ENCODE measurements around the gene RPUSD1.
"Not testable (repeated sequence)": the region's sequence is repeated elsewhere in the genome, so short reads cannot be mapped to it uniquely, and the experiment has no call there.

RPUSD1 gene

GRCh38 chr16:778909-779527 lies 9.2 kb downstream of the RPUSD1 start:
- DNase-seq = no peak
- peaks cover 0 to 18% (median 3%) of the 10 kb centered on the region in 5 experiments for H3K27me3 ChIP-seq (replicated peaks in 2 of 5; ENCODE audit: control insufficient read depth in 4 of 5, insufficient read depth in 5 of 5, low read length in 4 of 5)
- H3K9me3 ChIP-seq (ENCODE audit: control extremely low read depth in 1 of 5, control insufficient read depth in 4 of 5, insufficient read depth in 2 of 5, low read depth in 1 of 5, low read length in 4 of 5) = no peaks in the 10 kb centered on the region
- 91% methylated on average over 5 of the region's 6 CpGs for WGBS (ENCODE audit: insufficient coverage)
- no peaks in the 10 kb centered on the region for H3K36me3 ChIP-seq (ENCODE audit: control insufficient read depth in 4 of 4, insufficient read depth in 4 of 4, low read length in 3 of 4)
- peaks cover 0 to 14% (median 6%) of the 10 kb centered on the region in 4 experiments for H3K4me1 ChIP-seq (ENCODE audit: control extremely low read depth in 1 of 4, control insufficient read depth in 4 of 4, insufficient read depth in 4 of 4, low read length in 3 of 4)
- H3K27ac ChIP-seq (ENCODE audit: insufficient read depth in 1 of 2, low read depth in 1 of 2, low read length in 2 of 2, poor library complexity in 1 of 2, severe bottlenecking in 2 of 2) = no peak overlapping the region
- H3K4me3 ChIP-seq (ENCODE audit: control insufficient read depth in 1 of 7, extremely low read depth in 1 of 7, insufficient read depth in 4 of 7, low read depth in 2 of 7, low read length in 6 of 7) = no peak overlapping the region
- ChIA-PET POLR2A (no interaction called here), CTCF (no interaction called here)

DNA sequence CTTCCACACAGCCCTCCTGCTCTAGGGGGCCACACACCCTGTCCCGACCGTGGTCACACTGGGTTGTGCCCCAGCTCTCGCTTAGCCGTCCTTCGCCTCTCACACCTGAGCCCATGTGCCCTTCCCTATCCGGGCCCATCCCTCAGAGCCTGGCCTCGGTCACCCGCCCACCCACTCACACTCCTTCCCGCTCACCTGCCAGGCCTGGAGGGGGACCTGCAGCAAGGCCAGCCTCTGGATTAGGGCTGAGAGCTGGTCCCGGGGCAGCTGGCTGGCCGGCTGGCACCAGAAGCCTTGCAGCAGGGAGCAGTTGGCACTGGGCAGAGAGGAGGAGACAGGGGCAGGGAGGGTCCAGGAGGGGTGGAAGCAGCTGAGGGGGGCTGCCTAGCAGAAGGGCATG lies 9.7 kb downstream of the RPUSD1 start:
- Histone ChIP-seq H3K4me1 (ENCODE audit: control extremely low read depth in 1 of 4, control insufficient read depth in 4 of 4, insufficient read depth in 4 of 4, low read length in 3 of 4) (peaks cover 0 to 14% (median 6%) of the 10 kb centered on the region in 4 experiments), H3K4me3 (ENCODE audit: control insufficient read depth in 1 of 7, extremely low read depth in 1 of 7, insufficient read depth in 4 of 7, low read depth in 2 of 7, low read length in 6 of 7) (no peak overlapping the region), H3K27ac (ENCODE audit: insufficient read depth in 1 of 2, low read depth in 1 of 2, low read length in 2 of 2, poor library complexity in 1 of 2, severe bottlenecking in 2 of 2) (no peak overlapping the region), H3K9me3 (ENCODE audit: control extremely low read depth in 1 of 5, control insufficient read depth in 4 of 5, insufficient read depth in 2 of 5, low read depth in 1 of 5, low read length in 4 of 5) (no peaks in the 10 kb centered on the region), H3K27me3 (replicated peaks in 2 of 5; ENCODE audit: control insufficient read depth in 4 of 5, insufficient read depth in 5 of 5, low read length in 4 of 5) (peaks cover 0 to 18% (median 3%) of the 10 kb centered on the region in 5 experiments), H3K36me3 (ENCODE audit: control insufficient read depth in 4 of 4, insufficient read depth in 4 of 4, low read length in 3 of 4) (no peaks in the 10 kb centered on the region)
- CTCF ChIA-PET = no interaction called here
- no peak for DNase-seq
- POLR2A ChIA-PET = no interaction called here
- WGBS (ENCODE audit: insufficient coverage) = 95% methylated on average over 11 of the region's 11 CpGs

DNA sequence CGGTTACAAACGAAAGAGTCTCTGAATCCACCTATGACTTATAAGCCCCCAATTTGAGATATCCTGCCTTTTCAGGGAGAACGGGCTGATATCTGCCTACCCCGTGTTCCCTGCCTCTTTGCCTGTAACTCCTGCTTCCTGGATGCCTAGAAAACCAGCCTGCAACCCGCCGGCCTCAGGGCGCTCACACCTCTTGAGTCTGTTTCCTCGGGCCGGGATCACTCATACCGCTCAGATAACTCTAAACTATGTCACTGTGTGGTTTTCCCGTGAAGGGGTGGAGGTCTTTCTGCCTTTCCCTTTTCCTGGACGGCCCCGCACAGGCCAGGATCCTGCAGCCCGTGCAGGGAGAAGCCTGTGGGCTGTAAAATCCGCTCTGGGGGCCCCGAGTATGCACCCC lies 10.4 kb downstream of the RPUSD1 start:
- Histone ChIP-seq H3K36me3 (ENCODE audit: control insufficient read depth in 4 of 4, insufficient read depth in 4 of 4, low read length in 3 of 4) (no peaks in the 10 kb centered on the region), H3K4me3 (ENCODE audit: control insufficient read depth in 1 of 7, extremely low read depth in 1 of 7, insufficient read depth in 4 of 7, low read depth in 2 of 7, low read length in 6 of 7) (no peak overlapping the region), H3K9me3 (ENCODE audit: control extremely low read depth in 1 of 5, control insufficient read depth in 4 of 5, insufficient read depth in 2 of 5, low read depth in 1 of 5, low read length in 4 of 5) (no peaks in the 10 kb centered on the region), H3K27ac (ENCODE audit: insufficient read depth in 1 of 2, low read depth in 1 of 2, low read length in 2 of 2, poor library complexity in 1 of 2, severe bottlenecking in 2 of 2) (no peak overlapping the region), H3K27me3 (replicated peaks in 2 of 5; ENCODE audit: control insufficient read depth in 4 of 5, insufficient read depth in 5 of 5, low read length in 4 of 5) (peaks cover 0 to 18% (median 3%) of the 10 kb centered on the region in 5 experiments), H3K4me1 (ENCODE audit: control extremely low read depth in 1 of 4, control insufficient read depth in 4 of 4, insufficient read depth in 4 of 4, low read length in 3 of 4) (peaks cover 0 to 14% (median 6%) of the 10 kb centered on the region in 4 experiments)
- POLR2A ChIA-PET = no interaction called here
- WGBS (ENCODE audit: insufficient coverage) = 18% methylated on average over 13 of the region's 16 CpGs
- DNase-seq = no peak
- CTCF ChIA-PET = no interaction called here

DNA sequence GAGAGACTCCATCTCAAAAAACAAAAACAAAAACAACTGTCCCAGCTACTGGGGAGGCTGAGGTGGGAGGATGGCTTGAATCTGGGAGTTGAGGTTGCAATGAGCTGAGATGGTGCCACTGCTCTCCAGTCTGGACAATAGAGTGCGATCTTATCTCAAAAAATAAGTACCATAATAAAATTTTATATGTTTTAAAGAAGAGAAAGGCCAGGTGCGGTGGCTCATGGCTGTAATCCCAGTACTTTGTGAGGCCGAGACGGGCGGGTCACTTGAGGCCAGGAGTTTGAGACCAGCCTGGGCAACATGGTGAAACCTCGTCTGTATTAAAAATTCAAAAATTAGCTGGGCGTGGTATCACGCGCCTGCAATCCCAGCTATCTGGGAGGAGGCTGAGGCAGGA lies 11.4 kb downstream of the RPUSD1 start:
- no peak for DNase-seq
- ChIA-PET CTCF (interaction anchor here (0.9 to 1.5 kb wide), 2 partner anchors 8 to 65 kb away, joined by 3 to 4 read pairs; no protein-coding TSS in a partner anchor), POLR2A (no interaction called here)
- H3K4me3 ChIP-seq (ENCODE audit: control insufficient read depth in 1 of 7, extremely low read depth in 1 of 7, insufficient read depth in 4 of 7, low read depth in 2 of 7, low read length in 6 of 7) = no peak overlapping the region
- 98% methylated on average over 8 of the region's 9 CpGs for WGBS (ENCODE audit: insufficient coverage)
- H3K27me3 ChIP-seq (replicated peaks in 2 of 5; ENCODE audit: control insufficient read depth in 4 of 5, insufficient read depth in 5 of 5, low read length in 4 of 5) = peaks cover 0 to 15% (median 3%) of the 10 kb centered on the region in 5 experiments
- H3K4me1 ChIP-seq (ENCODE audit: control extremely low read depth in 1 of 4, control insufficient read depth in 4 of 4, insufficient read depth in 4 of 4, low read length in 3 of 4) = peaks cover 0 to 14% (median 6%) of the 10 kb centered on the region in 4 experiments
- no peaks in the 10 kb centered on the region for H3K36me3 ChIP-seq (ENCODE audit: control insufficient read depth in 4 of 4, insufficient read depth in 4 of 4, low read length in 3 of 4)
- H3K9me3 ChIP-seq (ENCODE audit: control extremely low read depth in 1 of 5, control insufficient read depth in 4 of 5, insufficient read depth in 2 of 5, low read depth in 1 of 5, low read length in 4 of 5) = no peaks in the 10 kb centered on the region
- H3K27ac ChIP-seq (ENCODE audit: insufficient read depth in 1 of 2, low read depth in 1 of 2, low read length in 2 of 2, poor library complexity in 1 of 2, severe bottlenecking in 2 of 2) = no peak overlapping the region

DNA sequence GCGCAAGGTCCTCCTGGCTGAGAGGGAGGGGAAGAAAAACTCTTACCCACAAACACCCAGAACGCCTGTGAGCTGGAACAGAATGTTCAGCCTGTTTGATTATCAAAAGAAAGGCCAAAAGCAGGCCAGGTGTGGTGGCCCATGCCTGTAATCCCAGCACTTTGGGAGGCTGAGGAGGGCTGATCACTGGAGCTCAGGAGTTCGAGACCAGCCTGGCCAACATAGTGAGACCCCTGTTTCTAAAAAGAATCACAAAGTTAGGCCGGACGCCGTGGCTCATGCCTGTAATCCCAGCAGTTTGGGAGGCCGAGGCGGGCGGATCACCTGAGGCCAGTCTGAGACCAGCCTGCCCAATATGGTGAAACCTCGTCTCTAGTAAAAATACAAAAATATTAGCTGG lies 11.9 kb downstream of the RPUSD1 start:
- DNase-seq; H3K4me1 ChIP-seq (ENCODE audit: control extremely low read depth in 1 of 4, control insufficient read depth in 4 of 4, insufficient read depth in 4 of 4, low read length in 3 of 4); H3K36me3 ChIP-seq (ENCODE audit: control insufficient read depth in 4 of 4, insufficient read depth in 4 of 4, low read length in 3 of 4); H3K9me3 ChIP-seq (ENCODE audit: control extremely low read depth in 1 of 5, control insufficient read depth in 4 of 5, insufficient read depth in 2 of 5, low read depth in 1 of 5, low read length in 4 of 5); H3K27ac ChIP-seq (ENCODE audit: insufficient read depth in 1 of 2, low read depth in 1 of 2, low read length in 2 of 2, poor library complexity in 1 of 2, severe bottlenecking in 2 of 2); H3K4me3 ChIP-seq (ENCODE audit: control insufficient read depth in 1 of 7, extremely low read depth in 1 of 7, insufficient read depth in 4 of 7, low read depth in 2 of 7, low read length in 6 of 7); POLR2A ChIA-PET: not testable (repeated sequence)
- peaks cover 0 to 14% (median 3%) of the 10 kb centered on the region in 5 experiments for H3K27me3 ChIP-seq (replicated peaks in 2 of 5; ENCODE audit: control insufficient read depth in 4 of 5, insufficient read depth in 5 of 5, low read length in 4 of 5)
- CTCF ChIA-PET = interaction anchor here (1.5 kb wide), 1 partner anchor 9 kb away, joined by 3 read pairs; no protein-coding TSS in a partner anchor
- 97% methylated on average over 8 of the region's 10 CpGs for WGBS (ENCODE audit: insufficient coverage)

DNA sequence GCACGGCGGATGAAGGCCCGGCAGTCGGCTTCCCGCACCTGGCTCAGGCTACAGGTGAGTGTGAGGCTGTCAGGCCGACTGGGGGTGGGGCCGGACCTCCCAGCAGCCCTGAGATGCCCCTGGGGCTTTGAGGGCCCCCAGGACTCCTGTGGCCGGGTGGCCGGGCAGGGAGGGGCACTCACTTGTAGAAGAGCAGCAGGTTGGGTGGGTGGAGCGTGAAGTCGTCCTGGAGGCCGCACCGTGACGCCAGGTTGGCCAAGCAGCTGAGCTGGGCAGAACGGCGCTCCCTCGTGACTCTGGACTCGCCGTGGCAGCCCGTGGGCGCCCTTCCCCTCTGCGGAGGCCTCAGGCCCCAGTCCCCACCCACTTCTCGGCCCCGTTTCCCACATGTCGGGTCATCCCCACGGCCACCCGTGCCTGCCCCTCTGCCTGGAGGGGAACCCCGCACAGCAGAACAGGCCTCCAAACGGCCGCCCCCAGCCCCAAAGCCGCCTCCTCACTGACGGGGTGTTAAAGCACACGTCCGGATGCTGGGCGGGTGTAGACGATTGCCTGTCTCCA lies 12.9 kb downstream of the RPUSD1 start:
- H3K27ac ChIP-seq (ENCODE audit: insufficient read depth in 1 of 2, low read depth in 1 of 2, low read length in 2 of 2, poor library complexity in 1 of 2, severe bottlenecking in 2 of 2) = no peak overlapping the region
- CTCF ChIA-PET = no interaction called here
- no peaks in the 10 kb centered on the region for H3K9me3 ChIP-seq (ENCODE audit: control extremely low read depth in 1 of 5, control insufficient read depth in 4 of 5, insufficient read depth in 2 of 5, low read depth in 1 of 5, low read length in 4 of 5)
- DNase-seq = no peak
- H3K27me3 ChIP-seq (replicated peaks in 2 of 5; ENCODE audit: control insufficient read depth in 4 of 5, insufficient read depth in 5 of 5, low read length in 4 of 5) = peaks cover 0 to 10% (median 3%) of the 10 kb centered on the region in 5 experiments
- POLR2A ChIA-PET = interaction anchor here (0.6 kb wide), 1 partner anchor 69 kb away, joined by 3 read pairs; no protein-coding TSS in a partner anchor
- WGBS (ENCODE audit: insufficient coverage) = 92% methylated on average over 25 of the region's 36 CpGs
- H3K4me1 ChIP-seq (ENCODE audit: control extremely low read depth in 1 of 4, control insufficient read depth in 4 of 4, insufficient read depth in 4 of 4, low read length in 3 of 4) = peaks cover 0 to 7% (median 3%) of the 10 kb centered on the region in 4 experiments
- H3K4me3 ChIP-seq (ENCODE audit: control insufficient read depth in 1 of 7, extremely low read depth in 1 of 7, insufficient read depth in 4 of 7, low read depth in 2 of 7, low read length in 6 of 7) = no peak overlapping the region
- no peaks in the 10 kb centered on the region for H3K36me3 ChIP-seq (ENCODE audit: control insufficient read depth in 4 of 4, insufficient read depth in 4 of 4, low read length in 3 of 4)

Data from common myeloid progenitor, CD34-positive (primary cell).